ENCODE results near the gene PCK2. TPM values are rescaled to one million over a fixed set of nuclear protein-coding genes. Genes with fewer than 3 reads are reported as not detected.

The PCK2 gene
- total RNA-seq, 1 donor from 2014 or later = 62.7 TPM

DNA sequence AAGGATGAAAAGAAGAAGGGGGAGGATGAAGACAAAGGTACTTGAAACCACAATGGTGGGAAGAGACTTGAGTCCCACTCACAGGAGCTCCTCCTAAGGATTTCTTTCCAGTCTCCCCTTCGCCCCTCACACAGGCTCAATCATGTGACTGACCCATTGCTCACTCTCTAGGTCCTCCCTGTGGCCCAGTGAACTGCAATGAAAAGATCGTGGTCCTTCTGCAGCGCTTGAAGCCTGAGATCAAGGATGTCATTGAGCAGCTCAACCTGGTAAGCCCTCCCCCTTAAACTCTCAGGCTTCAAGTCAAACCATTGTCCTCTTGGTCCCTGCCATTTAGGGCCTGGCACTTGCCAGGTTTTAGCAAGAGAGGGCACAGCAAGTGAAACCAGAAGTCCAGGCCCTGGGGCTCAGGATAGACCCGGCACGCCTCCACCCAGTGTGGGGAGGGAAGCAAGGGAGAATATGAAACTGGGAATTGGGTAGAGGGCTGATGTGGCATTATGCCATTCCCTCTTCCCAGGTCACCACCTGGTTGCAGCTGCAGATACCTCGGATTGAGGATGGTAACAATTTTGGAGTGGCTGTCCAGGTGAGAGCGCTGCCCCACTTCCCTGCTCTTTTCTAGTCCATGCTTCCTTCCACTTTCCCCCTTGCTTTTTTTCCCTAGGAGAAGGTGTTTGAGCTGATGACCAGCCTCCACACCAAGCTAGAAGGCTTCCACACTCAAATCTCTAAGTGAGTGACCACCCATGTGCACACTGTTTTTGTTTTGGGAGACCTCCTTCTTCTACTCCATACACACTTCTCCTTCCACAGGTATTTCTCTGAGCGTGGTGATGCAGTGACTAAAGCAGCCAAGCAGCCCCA is 43.7 kb downstream of the PCK2 start:
- intact Hi-C loops (cut with micrococcal nuclease) = no loop called here
- Mint-ChIP-seq H3K9me3 (no peaks in the 10 kb centered on the region), H3K4me3 (ENCODE audit: low read depth) (peak overlapping the region; percentile 92), H3K27ac (peak overlapping the region; percentile 91), H3K4me1 (ENCODE audit: low read depth) (peaks cover 44% of the 10 kb centered on the region), H3K27me3 (ENCODE audit: low read depth) (no peaks in the 10 kb centered on the region), H3K36me3 (ENCODE audit: low read depth) (peaks cover 53% of the 10 kb centered on the region)
- DNase-seq (ENCODE audit: low spot score) = no peak

DNA sequence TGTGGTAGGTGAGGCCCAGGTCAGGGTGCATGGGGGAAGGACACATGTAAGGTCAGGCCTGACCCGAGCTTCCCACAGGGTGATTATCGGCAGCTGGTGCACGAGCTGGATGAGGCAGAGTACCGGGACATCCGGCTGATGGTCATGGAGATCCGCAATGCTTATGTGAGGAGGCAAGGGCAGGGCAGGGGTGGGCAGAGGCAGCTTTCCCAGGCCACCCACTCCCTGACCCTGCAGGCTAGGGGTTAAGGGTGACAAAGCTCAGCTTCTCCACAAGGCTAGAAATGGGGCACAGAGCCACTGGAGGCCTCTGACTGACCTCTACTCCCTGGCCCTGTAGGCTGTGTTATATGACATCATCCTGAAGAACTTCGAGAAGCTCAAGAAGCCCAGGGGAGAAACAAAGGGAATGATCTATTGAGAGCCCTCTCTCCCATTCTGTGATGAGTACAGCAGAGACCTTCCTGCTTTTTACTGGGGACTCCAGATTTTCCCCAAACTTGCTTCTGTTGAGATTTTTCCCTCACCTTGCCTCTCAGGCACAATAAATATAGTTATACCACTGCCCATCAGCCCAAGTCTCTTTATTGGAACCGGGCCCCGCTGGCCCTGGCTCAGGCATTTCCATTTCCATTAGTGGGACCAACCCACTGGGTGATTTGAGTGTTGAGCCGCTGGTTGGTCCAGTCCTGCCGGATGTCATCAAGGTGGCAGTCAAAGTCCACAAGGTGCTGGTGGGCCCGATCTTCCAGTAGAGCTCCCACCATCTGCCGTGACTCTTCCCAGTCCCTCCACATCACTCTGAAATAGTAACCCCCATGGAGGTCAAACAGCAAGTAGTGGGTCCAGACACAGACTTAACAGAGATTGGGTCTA is 44.5 kb downstream of the PCK2 start:
- H3K27me3 Mint-ChIP-seq (ENCODE audit: low read depth) = no peaks in the 10 kb centered on the region
- H3K36me3 Mint-ChIP-seq (ENCODE audit: low read depth) = peaks cover 58% of the 10 kb centered on the region
- peak overlapping the region; percentile 91 for H3K4me3 Mint-ChIP-seq (ENCODE audit: low read depth)
- no peak for DNase-seq (ENCODE audit: low spot score)
- intact Hi-C loops (cut with micrococcal nuclease) = no loop called here
- H3K9me3 Mint-ChIP-seq = no peaks in the 10 kb centered on the region
- H3K4me1 Mint-ChIP-seq (ENCODE audit: low read depth) = peaks cover 46% of the 10 kb centered on the region
- H3K27ac Mint-ChIP-seq = peak overlapping the region; percentile 51

DNA sequence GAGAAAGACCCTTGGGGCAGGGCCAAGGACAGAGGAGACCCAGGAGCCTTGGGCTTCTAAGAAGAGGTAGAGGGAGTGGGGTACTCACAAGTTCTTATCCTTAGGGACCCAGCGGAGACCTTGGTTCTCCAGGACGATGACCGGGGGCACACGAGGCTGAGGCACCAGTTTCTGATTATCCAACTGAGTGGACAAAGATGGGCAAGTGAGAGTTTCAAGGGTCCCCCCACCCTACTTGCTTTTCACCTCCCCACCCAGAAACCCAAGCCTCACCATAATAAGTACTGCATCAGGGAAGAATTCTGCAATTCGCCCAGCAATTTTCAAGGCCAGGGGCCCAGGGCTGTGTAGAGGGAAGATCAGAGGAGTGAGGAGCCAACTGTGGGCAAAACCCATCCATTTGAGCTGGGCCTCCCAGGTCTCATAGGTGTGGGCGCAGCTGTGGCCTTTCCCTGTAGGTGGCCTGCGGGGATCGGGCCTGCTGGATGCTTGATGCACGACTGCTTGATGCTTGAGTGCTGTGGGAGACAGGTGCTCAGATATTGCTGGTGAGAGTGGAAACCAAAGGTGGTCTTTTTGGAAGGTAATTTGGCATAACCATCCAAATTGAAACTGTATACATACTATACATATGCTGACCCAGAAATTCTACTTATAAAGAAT is 45.3 kb downstream of the PCK2 start:
- no peaks in the 10 kb centered on the region for H3K27me3 Mint-ChIP-seq (ENCODE audit: low read depth)
- peak overlapping the region; percentile 56 for H3K27ac Mint-ChIP-seq
- no peaks in the 10 kb centered on the region for H3K9me3 Mint-ChIP-seq
- peak overlapping the region; percentile 91 for H3K4me3 Mint-ChIP-seq (ENCODE audit: low read depth)
- intact Hi-C loops (cut with micrococcal nuclease) = no loop called here
- DNase-seq (ENCODE audit: low spot score) = no peak
- peaks cover 65% of the 10 kb centered on the region for H3K36me3 Mint-ChIP-seq (ENCODE audit: low read depth)
- peaks cover 51% of the 10 kb centered on the region for H3K4me1 Mint-ChIP-seq (ENCODE audit: low read depth)

DNA sequence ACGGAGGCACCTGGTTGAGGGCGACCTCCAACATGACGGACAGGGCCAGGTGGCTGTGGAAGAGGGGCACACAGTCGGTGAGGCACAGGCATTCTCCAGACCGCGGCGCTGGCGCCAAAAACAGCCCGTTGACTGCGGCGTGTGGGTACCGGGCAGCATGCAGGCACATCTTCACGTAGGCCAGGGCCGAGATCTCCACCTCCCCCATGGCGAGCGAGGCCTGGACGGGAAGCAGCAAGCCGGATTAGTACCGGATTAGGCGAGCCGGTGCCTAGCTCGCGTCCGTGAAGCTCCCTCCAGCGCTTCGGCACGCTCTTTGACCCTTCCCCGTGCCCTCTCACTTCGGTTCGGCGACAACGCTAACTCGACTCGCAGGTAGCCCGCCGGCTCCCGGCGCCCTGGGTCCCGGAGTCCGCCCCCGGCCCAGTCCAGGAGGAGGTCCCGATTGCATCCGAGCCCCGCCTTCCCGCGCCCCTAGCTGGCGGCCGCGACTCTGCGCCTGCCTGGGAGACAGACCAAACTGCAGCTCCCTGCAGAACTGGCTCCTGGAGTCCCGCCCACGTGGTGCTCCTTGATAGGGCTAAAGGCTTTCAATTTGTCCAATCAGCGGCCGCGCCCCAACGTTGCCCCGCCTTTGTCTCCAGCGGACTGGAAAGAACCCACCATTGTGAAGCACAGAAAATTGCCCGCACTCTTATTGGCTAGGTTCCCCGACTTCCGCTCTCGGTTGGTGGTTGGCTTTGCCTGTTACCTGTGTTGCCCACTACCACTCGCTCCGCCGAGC is 47.2 kb downstream of the PCK2 start, which contains the start of gene EMC9:
Gene EMC9, minus strand, starts transcription at position 495 of the 784 bp plus-strand sequence. Its CDS starts 287 bp downstream, at position 208.
- Mint-ChIP-seq H3K4me3 (ENCODE audit: low read depth) (peak within 1 kb of the TSS; percentile 91), H3K27me3 (ENCODE audit: low read depth) (no peaks in the 10 kb centered on the region), H3K4me1 (ENCODE audit: low read depth) (peaks cover 58% of the 10 kb centered on the region), H3K36me3 (ENCODE audit: low read depth) (peaks cover 82% of the 10 kb centered on the region), H3K27ac (peak within 1 kb of the TSS; percentile 79), H3K9me3 (no peaks in the 10 kb centered on the region)
- intact Hi-C loops (cut with micrococcal nuclease) = loop anchor here (1.0 to 5.0 kb wide), 3 partner anchors 20 to 71 kb away; partner anchors contain the start of genes CHMP4A, DCAF11, IRF9 and NRL
- DNase-seq (ENCODE audit: low spot score) = peak; percentile 100

DNA sequence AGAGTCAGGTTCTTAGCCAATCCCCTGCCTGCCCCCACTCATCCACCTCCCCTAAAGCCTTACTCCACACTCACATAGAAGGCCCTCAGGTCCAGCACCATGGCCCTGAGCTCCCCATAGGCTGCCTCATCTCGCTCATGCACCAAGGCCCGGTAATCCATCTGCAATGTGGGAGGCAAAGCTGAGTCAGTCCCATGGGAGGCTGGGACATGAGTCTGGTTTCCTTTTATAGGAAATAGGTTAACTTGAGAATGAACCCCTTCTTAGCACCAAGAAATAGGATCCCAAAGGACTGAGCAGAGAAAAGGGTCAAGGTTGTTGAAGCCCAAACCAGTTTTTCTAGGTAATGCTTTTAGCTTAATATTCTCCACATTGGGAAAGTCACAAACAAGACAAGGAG is 49.4 kb downstream of the PCK2 start:
- no peak for DNase-seq (ENCODE audit: low spot score)

DNA sequence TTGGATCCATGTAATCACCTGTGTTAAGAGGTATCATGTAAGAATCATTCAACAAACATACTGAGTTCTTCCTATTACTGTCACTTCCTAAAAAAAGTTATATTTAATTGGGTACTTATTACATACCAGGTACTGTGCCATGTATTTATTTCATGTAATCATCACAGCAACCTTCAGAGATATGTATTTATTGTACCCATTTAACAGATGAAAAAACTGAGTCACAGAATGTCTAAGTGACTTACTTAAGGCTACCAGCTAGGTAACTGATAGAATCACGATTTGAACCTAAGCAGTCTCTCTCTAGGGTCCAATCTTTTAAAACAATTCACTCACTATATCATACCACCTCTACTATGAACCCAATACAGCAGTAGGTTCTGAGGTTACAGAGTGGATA is 50.3 kb downstream of the PCK2 start:
- intact Hi-C loops (cut with micrococcal nuclease) = loop anchor here (5.0 kb wide), 1 partner anchor 68 kb away; the partner anchor contains the start of gene CHMP4A
- Mint-ChIP-seq H3K4me1 (ENCODE audit: low read depth) (peaks cover 44% of the 10 kb centered on the region), H3K9me3 (no peaks in the 10 kb centered on the region)

More for the DNA sequence above, 49.4 kb downstream of the PCK2 start:
- no peak overlapping the region for H3K27ac Mint-ChIP-seq
- intact Hi-C loops (cut with micrococcal nuclease) = loop anchor here (5.0 kb wide), 1 partner anchor 69 kb away; the partner anchor contains the start of gene CHMP4A
- H3K9me3 Mint-ChIP-seq = no peaks in the 10 kb centered on the region
- H3K36me3 Mint-ChIP-seq (ENCODE audit: low read depth) = peaks cover 71% of the 10 kb centered on the region
- H3K4me1 Mint-ChIP-seq (ENCODE audit: low read depth) = peaks cover 50% of the 10 kb centered on the region
- peak overlapping the region; percentile 0 for H3K4me3 Mint-ChIP-seq (ENCODE audit: low read depth)
- H3K27me3 Mint-ChIP-seq (ENCODE audit: low read depth) = no peaks in the 10 kb centered on the region

DNA sequence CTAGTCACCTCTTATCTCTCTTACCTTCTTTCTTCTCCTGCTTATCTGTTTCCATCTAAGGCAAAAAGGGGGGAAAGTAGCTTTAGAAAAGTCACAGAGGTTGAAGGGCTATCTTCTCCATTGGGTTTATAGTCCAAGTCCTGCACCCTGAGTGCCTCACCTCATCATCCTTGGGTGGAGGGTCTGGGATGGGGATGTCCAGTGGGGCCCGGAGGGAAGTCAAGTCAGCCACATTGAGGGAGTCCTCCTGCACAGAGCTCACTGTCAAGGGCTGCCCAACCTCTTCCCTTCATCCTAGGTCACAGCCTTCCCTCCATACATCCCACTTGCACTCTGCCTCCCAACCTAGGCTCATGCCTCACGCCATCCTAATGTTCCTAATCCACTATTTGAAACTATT is 51.1 kb downstream of the PCK2 start:
- Mint-ChIP-seq H3K27me3 (ENCODE audit: low read depth) (no peaks in the 10 kb centered on the region), H3K4me1 (ENCODE audit: low read depth) (peaks cover 43% of the 10 kb centered on the region), H3K27ac (peak overlapping the region; percentile 100), H3K36me3 (ENCODE audit: low read depth) (peaks cover 73% of the 10 kb centered on the region), H3K9me3 (no peaks in the 10 kb centered on the region), H3K4me3 (ENCODE audit: low read depth) (peak overlapping the region; percentile 100)
- intact Hi-C loops (cut with micrococcal nuclease) = no loop called here
- DNase-seq (ENCODE audit: low spot score) = no peak

More for the DNA sequence above, 50.3 kb downstream of the PCK2 start:
- Mint-ChIP-seq H3K27me3 (ENCODE audit: low read depth) (no peaks in the 10 kb centered on the region), H3K4me3 (ENCODE audit: low read depth) (peak overlapping the region; percentile 100), H3K36me3 (ENCODE audit: low read depth) (peaks cover 71% of the 10 kb centered on the region), H3K27ac (peak overlapping the region; percentile 72)
- DNase-seq (ENCODE audit: low spot score) = no peak

DNA sequence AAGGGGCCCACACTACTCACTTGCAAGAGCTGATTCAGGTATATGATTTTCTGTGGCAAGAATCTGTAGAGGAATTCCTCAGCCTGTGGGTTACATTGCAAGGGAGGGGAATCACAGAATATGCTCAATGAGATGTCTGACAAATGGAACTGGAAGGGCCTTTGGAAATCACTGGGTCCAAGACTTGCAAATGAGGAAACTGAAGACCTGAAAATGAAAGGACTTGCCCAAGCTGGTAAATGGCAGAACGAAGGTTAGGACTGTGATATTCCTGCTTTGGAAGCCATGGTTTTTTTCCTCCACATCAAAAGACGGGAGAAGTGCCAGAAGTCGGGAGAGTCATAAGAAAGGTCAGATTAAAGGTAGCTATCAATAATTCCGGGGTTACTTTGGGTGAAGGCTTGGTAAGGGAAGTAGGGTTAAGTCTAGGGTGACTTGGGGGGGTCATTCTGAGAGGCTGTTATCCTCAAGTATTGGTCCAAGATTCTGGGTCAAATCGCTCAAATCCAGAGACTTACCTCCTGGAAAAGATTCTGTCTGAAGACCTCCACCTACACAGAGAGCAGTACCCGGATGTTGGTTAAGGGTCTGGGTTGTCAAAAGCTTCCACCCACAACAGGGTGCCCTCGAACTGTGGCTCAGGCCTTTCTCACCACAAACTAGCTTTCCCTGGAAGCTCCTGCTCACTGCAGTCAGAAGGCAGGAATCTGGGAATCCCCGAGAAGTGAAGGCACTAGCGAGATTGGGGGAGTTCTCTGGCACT is 51.8 kb downstream of the PCK2 start:
- H3K27me3 Mint-ChIP-seq (ENCODE audit: low read depth) = no peaks in the 10 kb centered on the region
- no peaks in the 10 kb centered on the region for H3K9me3 Mint-ChIP-seq
- no peak for DNase-seq (ENCODE audit: low spot score)
- intact Hi-C loops (cut with micrococcal nuclease) = loop anchor here (1.0 to 2.0 kb wide), 2 partner anchors 43 to 86 kb away; partner anchors contain the start of genes GMPR2, IPO4 and NEDD8
- peaks cover 47% of the 10 kb centered on the region for H3K4me1 Mint-ChIP-seq (ENCODE audit: low read depth)
- peak overlapping the region; percentile 100 for H3K27ac Mint-ChIP-seq
- H3K4me3 Mint-ChIP-seq (ENCODE audit: low read depth) = peak overlapping the region; percentile 100
- H3K36me3 Mint-ChIP-seq (ENCODE audit: low read depth) = peaks cover 74% of the 10 kb centered on the region

DNA sequence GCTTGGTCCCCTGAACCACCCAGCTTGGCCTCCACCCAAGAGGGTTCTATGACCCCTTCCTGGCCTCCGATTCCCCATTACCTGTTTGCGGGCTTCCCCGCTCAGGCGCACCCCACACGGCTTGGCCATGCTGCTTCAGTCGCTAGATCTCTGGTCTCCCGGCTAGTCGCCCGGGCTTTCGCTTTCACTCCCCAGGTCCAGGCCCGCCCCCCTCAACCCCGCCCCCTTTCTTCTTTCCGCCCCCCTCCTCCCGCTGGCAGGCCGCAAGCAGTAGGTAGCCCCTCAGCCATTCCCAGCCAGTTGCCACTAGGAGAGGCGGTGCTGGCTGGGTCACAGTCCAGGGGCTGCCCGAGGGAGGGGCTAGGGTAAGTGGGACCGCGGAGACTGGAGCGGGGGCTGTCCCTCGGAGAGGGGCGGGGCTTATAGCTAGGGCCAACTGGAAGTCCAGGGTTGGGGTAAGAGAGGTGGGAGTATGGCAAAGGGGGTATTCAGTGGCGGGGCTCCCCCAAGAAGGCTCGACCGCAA is 52.4 kb downstream of the PCK2 start, which contains the start of gene PSME2:
Gene PSME2, minus strand, starts transcription at position 158 of the 525 bp plus-strand sequence. Its CDS starts 29 bp downstream, at position 129.
- H3K4me3 Mint-ChIP-seq (ENCODE audit: low read depth) = peak within 1 kb of the TSS; percentile 100
- H3K27ac Mint-ChIP-seq = peak within 1 kb of the TSS; percentile 100
- peaks cover 80% of the 10 kb centered on the region for H3K36me3 Mint-ChIP-seq (ENCODE audit: low read depth)
- H3K4me1 Mint-ChIP-seq (ENCODE audit: low read depth) = peaks cover 47% of the 10 kb centered on the region
- no peaks in the 10 kb centered on the region for H3K9me3 Mint-ChIP-seq
- intact Hi-C loops (cut with micrococcal nuclease) = loop anchor here (1.0 to 2.0 kb wide), 2 partner anchors 42 to 86 kb away; partner anchors contain the start of genes GMPR2, IPO4 and NEDD8
- peak; percentile 90 for DNase-seq (ENCODE audit: low spot score)
- H3K27me3 Mint-ChIP-seq (ENCODE audit: low read depth) = no peaks in the 10 kb centered on the region

DNA sequence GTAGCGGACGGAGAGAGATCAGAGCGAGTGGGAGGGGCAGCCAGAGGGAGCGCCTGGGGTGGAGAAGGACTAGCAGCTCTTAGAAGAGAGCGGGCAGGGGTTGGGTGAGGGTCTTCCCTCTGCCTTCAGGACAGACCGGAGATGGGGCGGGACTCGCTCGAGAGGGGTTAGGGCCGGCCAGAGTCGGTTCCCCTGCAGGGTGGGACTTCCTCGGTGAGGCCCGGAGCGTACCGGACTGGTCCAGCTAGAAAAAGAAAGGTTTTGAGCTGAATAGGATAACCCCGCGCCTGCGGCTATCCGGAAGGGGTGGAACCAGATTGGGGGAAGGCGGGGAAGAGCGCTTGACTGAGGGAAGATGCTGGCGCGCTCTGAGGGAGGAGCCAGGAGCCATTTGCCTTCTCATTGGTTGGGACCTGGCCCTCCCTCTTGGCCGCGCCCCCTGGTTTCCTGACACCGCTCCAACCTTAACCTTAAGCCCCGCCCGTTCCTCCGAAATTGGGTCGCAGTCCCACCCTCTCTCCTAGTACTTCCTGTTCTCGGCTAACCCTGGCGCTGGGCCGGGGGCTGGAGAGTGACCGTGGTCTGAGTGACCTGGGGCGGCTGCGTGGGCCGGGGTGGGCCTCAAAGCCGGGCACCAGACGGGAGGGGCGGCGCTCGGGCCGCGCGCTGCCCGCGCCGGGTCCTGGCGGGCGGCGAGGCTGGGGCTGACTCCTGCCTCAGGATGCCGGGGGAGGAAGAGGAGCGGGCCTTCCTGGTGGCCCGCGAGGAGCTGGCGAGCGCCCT is 53.1 kb downstream of the PCK2 start, which contains the start of gene RNF31:
Gene RNF31, plus strand, starts transcription at position 521 of the 783 bp plus-strand sequence. Its CDS starts 201 bp downstream, at position 722.
- H3K27me3 Mint-ChIP-seq (ENCODE audit: low read depth) = no peaks in the 10 kb centered on the region
- intact Hi-C loops (cut with micrococcal nuclease) = loop anchor here (1.0 to 2.0 kb wide), 5 partner anchors 11 to 85 kb away; partner anchors contain the start of genes DCAF11, GMPR2, IPO4 and IRF9
- DNase-seq (ENCODE audit: low spot score) = peak; percentile 97
- H3K9me3 Mint-ChIP-seq = no peaks in the 10 kb centered on the region
- peaks cover 81% of the 10 kb centered on the region for H3K36me3 Mint-ChIP-seq (ENCODE audit: low read depth)
- H3K27ac Mint-ChIP-seq = peak within 1 kb of the TSS; percentile 100
- H3K4me3 Mint-ChIP-seq (ENCODE audit: low read depth) = peak within 1 kb of the TSS; percentile 100
- peaks cover 43% of the 10 kb centered on the region for H3K4me1 Mint-ChIP-seq (ENCODE audit: low read depth)
